GM18499 (cell line): Measurements from ENCODE around the gene RPS6KA6.

Experiments used
- ATAC-seq: cut with Tn5 transposase; IDR thresholded peaks from one replicate; pipeline ENCODE4 v1.9.1; 2021; ENCODE audit warnings: moderate number of reproducible peaks; ENCODE audit not compliant: insufficient read depth, unreplicated experiment

Gene RPS6KA6

GRCh38 chrX:84187533-84188319, at the start of gene RPS6KA6:
Gene RPS6KA6 (minus strand): TSS chrX:84188199. CDS start chrX:84187899, 300 bp downstream.
- no peak for ATAC-seq

- ATAC-seq = no peak
These were observed 36.7 kb upstream of the RPS6KA6 start for GRCh38 chrX:84224741-84225140.

GRCh38 chrX:84223261-84223660, 35.3 kb upstream of the RPS6KA6 start:
- ATAC-seq = no peak

GRCh38 chrX:84221181-84221580, 33.2 kb upstream of the RPS6KA6 start:
- ATAC-seq = no peak

GRCh38 chrX:84219551-84219950, 31.6 kb upstream of the RPS6KA6 start:
- no peak for ATAC-seq

GRCh38 chrX:84218726-84219125, 30.7 kb upstream of the RPS6KA6 start:
- no peak for ATAC-seq

GRCh38 chrX:84216881-84217280, 28.9 kb upstream of the RPS6KA6 start:
- no peak for ATAC-seq

GRCh38 chrX:84216406-84216805, 28.4 kb upstream of the RPS6KA6 start:
- no peak for ATAC-seq

GRCh38 chrX:84205276-84205675, 17.3 kb upstream of the RPS6KA6 start:
- no peak for ATAC-seq

- no peak for ATAC-seq
These were observed 11.7 kb upstream of the RPS6KA6 start for GRCh38 chrX:84199688-84200087.

GRCh38 chrX:84197550-84197949, 9.6 kb upstream of the RPS6KA6 start:
- no peak for ATAC-seq

GRCh38 chrX:84192006-84192405, 4.0 kb upstream of the RPS6KA6 start:
- ATAC-seq = no peak

GRCh38 chrX:84189125-84189524, 1.1 kb upstream of the RPS6KA6 start:
- no peak for ATAC-seq

GRCh38 chrX:84188320-84188834, 378 bp upstream of the RPS6KA6 start:
- no peak for ATAC-seq

- no peak for ATAC-seq
These were observed 1.1 kb downstream of the RPS6KA6 start for GRCh38 chrX:84186603-84187532.

GRCh38 chrX:84182516-84182915, 5.5 kb downstream of the RPS6KA6 start:
- ATAC-seq = no peak

GRCh38 chrX:84175958-84176357, 12.0 kb downstream of the RPS6KA6 start:
- ATAC-seq = no peak

GRCh38 chrX:84175274-84175673, 12.7 kb downstream of the RPS6KA6 start:
- no peak for ATAC-seq

GRCh38 chrX:84174348-84174747, 13.7 kb downstream of the RPS6KA6 start:
- ATAC-seq = no peak

- no peak for ATAC-seq
These were observed 17.1 kb downstream of the RPS6KA6 start for GRCh38 chrX:84170931-84171330.

- ATAC-seq = no peak
These were observed 19.4 kb downstream of the RPS6KA6 start for GRCh38 chrX:84168574-84168973.
